ENCODE measurements around the gene ID2.
"Not testable (repeated sequence)": the region's sequence is repeated elsewhere in the genome, so short reads cannot be mapped to it uniquely, and the experiment has no call there.

Gene ID2

GRCh38 chr2:8685697-8686358 is 4.0 kb downstream of the ID2 start:
- peak; percentile 63 for DNase-seq (ENCODE audit: low read depth)

- no peak for DNase-seq (ENCODE audit: low read depth)
Measured at GRCh38 chr2:8691859-8692437, 10.1 kb downstream of the ID2 start.

GRCh38 chr2:8692783-8693156 is 10.9 kb downstream of the ID2 start:
- no peak for DNase-seq (ENCODE audit: low read depth)

GRCh38 chr2:8693157-8693821 is 11.4 kb downstream of the ID2 start:
- no peak for DNase-seq (ENCODE audit: low read depth)

- DNase-seq (ENCODE audit: low read depth) = no peak
Measured at GRCh38 chr2:8694737-8695136, 12.9 kb downstream of the ID2 start.

- DNase-seq (ENCODE audit: low read depth) = no peak
Measured at GRCh38 chr2:8697190-8697589, 15.3 kb downstream of the ID2 start.

GRCh38 chr2:8699839-8700238 is 18.0 kb downstream of the ID2 start:
- no peak for DNase-seq (ENCODE audit: low read depth)

- DNase-seq (ENCODE audit: low read depth) = no peak
Measured at GRCh38 chr2:8701681-8702379, 20.0 kb downstream of the ID2 start.

- DNase-seq (ENCODE audit: low read depth) = no peak
Measured at GRCh38 chr2:8704906-8705305, 23.1 kb downstream of the ID2 start.

GRCh38 chr2:8709611-8710010 is 27.8 kb downstream of the ID2 start:
- DNase-seq (ENCODE audit: low read depth) = no peak

- DNase-seq (ENCODE audit: low read depth) = no peak
Measured at GRCh38 chr2:8710951-8711350, 29.1 kb downstream of the ID2 start.

GRCh38 chr2:8714283-8714682 is 32.4 kb downstream of the ID2 start:
- no peak for DNase-seq (ENCODE audit: low read depth)

- no peak for DNase-seq (ENCODE audit: low read depth)
Measured at GRCh38 chr2:8714971-8715370, 33.1 kb downstream of the ID2 start.

GRCh38 chr2:8719528-8719927 is 37.7 kb downstream of the ID2 start:
- no peak for DNase-seq (ENCODE audit: low read depth)

GRCh38 chr2:8720741-8721140 is 38.9 kb downstream of the ID2 start:
- no peak for DNase-seq (ENCODE audit: low read depth)

- DNase-seq (ENCODE audit: low read depth) = no peak
Measured at GRCh38 chr2:8721410-8721809, 39.6 kb downstream of the ID2 start.

- DNase-seq (ENCODE audit: low read depth) = no peak
Measured at GRCh38 chr2:8722986-8723385, 41.1 kb downstream of the ID2 start.

GRCh38 chr2:8725838-8726237 is 44.0 kb downstream of the ID2 start:
- no peak for DNase-seq (ENCODE audit: low read depth)

GRCh38 chr2:8728305-8729015 is 46.6 kb downstream of the ID2 start:
- no peak for DNase-seq (ENCODE audit: low read depth)

- not testable (repeated sequence) for DNase-seq (ENCODE audit: low read depth)
Measured at GRCh38 chr2:8729101-8729500, 47.2 kb downstream of the ID2 start.

GRCh38 chr2:8729939-8730338 is 48.1 kb downstream of the ID2 start:
- no peak for DNase-seq (ENCODE audit: low read depth)

GRCh38 chr2:8732601-8733000 is 50.7 kb downstream of the ID2 start:
- DNase-seq (ENCODE audit: low read depth) = no peak

Data from stimulated activated CD8-positive, alpha-beta memory T cell treated with anti-CD3 and anti-CD28 coated beads, Interleukin-12 subunit alpha, Interleukin-12 subunit beta, amount 100 ng/mL, for 1 hour (primary cell).